Stomach (tissue), 9 donors: ENCODE measurements around the gene CARD16. TPM values are rescaled to one million over a fixed set of nuclear protein-coding genes. Genes with fewer than 3 reads are reported as not detected.

Experiments
- DNase-seq, 2 donors: peaks; one replicate each; pipeline versions ENCODE4 v3.0.0 to v3.0.0-alpha.2; 2013 to 2019
- H3K27ac ChIP-seq, 5 donors: fragments of 200-600 bp in 4 of 5; sonication (generic) in 4 of 5; one replicate each; pipeline ENCODE4 v1.5.1; 2013 to 2019; ENCODE audit warnings: mild to moderate bottlenecking in 1 of 5, moderate library complexity in 1 of 5
- H3K27me3 ChIP-seq, 3 donors: fragments of 200-600 bp; sonication (generic); one replicate each; pipeline ENCODE4 v1.5.1; 2017 to 2019; ENCODE audit warnings: mixed run types in 1 of 3
- H3K36me3 ChIP-seq, 4 donors: fragments of 200-600 bp; sonication (generic); 1 replicate in 3 of 4; 2 replicates in 1 of 4; pipeline ENCODE4 v1.5.1; 2016 to 2019
- H3K4me1 ChIP-seq, 4 donors: fragments of 200-600 bp; sonication (generic); one replicate each; pipeline ENCODE4 v1.5.1; 2016 to 2019
- H3K4me3 ChIP-seq, 4 donors: fragments of 200-600 bp; sonication (generic) in 3 of 4; one replicate each; pipeline ENCODE4 v1.5.1; 2016 to 2019; ENCODE audit warnings: mild to moderate bottlenecking in 1 of 4
- H3K9me3 ChIP-seq, 4 donors: fragments of 200-600 bp; sonication (generic); one replicate each; pipeline ENCODE4 v1.5.1; 2016 to 2019
- EP300 ChIP-seq: sonication (generic); formaldehyde crosslinking; IDR thresholded peaks from one replicate; pipeline ENCODE4 v1.6.1; 2017; ENCODE audit warnings: antibody characterized with exemption
- POLR2A ChIP-seq, 4 donors: fragments of 450-650 bp; IDR thresholded peaks; one replicate each; pipeline ENCODE4 v1.6.1; 2016; ENCODE audit warnings: antibody characterized with exemption in 4 of 4, control low read depth in 2 of 4, mild to moderate bottlenecking in 1 of 4, moderate library complexity in 1 of 4
- POLR2AphosphoS5 ChIP-seq, 3 donors: sonication (generic); formaldehyde crosslinking; IDR thresholded peaks; one replicate each; pipeline ENCODE4 v1.6.1; 2016; ENCODE audit warnings: antibody characterized with exemption in 3 of 3
- WGBS, 5 donors: extraction: QIAGEN DNeasy Blood & Tissue Kit in 3 of 5; methylation state at CpG; one replicate each; pipeline versions ENCODE4 v1.1.5 to v1.1.7; 2013 to 2018; 5-methylcytosine and 5-hydroxymethylcytosine counted together
- intact Hi-C: fragments of 100-400 bp; cut with DNase I; formaldehyde crosslinking; loops from one replicate; pipeline ENCODE4 v1.15.1; 2023; ENCODE audit warnings: low total_unique reads
- polyA plus RNA-seq, 3 donors: library from polyadenylated mRNA; stranded (reverse); fragments of 200-250 nt; gene quantifications; one replicate each; pipeline ENCODE4 v1.2.3, GENCODE V29; 2013
- total RNA-seq, 5 donors: library from RNA; depleted of rRNA; stranded (reverse); fragments of >200 nt; gene quantifications; one replicate each; pipeline versions ENCODE4 v1.1.0 to v1.2.3, GENCODE V29; 2014 to 2016
- TF ChIP-seq, protein P1 (sequence below), 7 experiments: fragments of 450-650 bp in 4 of 7; fragments of 200-600 bp in 3 of 7; sonication (generic) in 3 of 7; IDR thresholded peaks; one replicate each; pipeline ENCODE4 v1.5.1; 2016 to 2019; ENCODE audit warnings: antibody characterized with exemption in 7 of 7, control low read depth in 2 of 7, mild to moderate bottlenecking in 1 of 7
- donor health status: healthy with polysubstance abuse.
- donor health status: Bipolar disorder and iron deficiency.
- donor health status: healthy.

Gene CARD16
- total and polyA plus RNA-seq, 8 donors = 6.6 to 68.3 (median 52.0) TPM; not detected in 3

GRCh38 chr11:105000167-105000566 lies 45.0 kb downstream of the CARD16 start:
- Histone ChIP-seq H3K4me3 (no peak overlapping the region), H3K27me3 (no peaks in the 10 kb centered on the region), H3K27ac (no peak overlapping the region), H3K36me3 (no peaks in the 10 kb centered on the region), H3K4me1 (no peaks in the 10 kb centered on the region), H3K9me3 (no peaks in the 10 kb centered on the region)
- TF ChIP-seq EP300 (no peak), POLR2AphosphoS5 (IDR thresholded peaks at IDR 0.05) (no peak), POLR2A (IDR thresholded peaks at IDR 0.05) (no peak)
- TF ChIP-seq, protein P1, sequence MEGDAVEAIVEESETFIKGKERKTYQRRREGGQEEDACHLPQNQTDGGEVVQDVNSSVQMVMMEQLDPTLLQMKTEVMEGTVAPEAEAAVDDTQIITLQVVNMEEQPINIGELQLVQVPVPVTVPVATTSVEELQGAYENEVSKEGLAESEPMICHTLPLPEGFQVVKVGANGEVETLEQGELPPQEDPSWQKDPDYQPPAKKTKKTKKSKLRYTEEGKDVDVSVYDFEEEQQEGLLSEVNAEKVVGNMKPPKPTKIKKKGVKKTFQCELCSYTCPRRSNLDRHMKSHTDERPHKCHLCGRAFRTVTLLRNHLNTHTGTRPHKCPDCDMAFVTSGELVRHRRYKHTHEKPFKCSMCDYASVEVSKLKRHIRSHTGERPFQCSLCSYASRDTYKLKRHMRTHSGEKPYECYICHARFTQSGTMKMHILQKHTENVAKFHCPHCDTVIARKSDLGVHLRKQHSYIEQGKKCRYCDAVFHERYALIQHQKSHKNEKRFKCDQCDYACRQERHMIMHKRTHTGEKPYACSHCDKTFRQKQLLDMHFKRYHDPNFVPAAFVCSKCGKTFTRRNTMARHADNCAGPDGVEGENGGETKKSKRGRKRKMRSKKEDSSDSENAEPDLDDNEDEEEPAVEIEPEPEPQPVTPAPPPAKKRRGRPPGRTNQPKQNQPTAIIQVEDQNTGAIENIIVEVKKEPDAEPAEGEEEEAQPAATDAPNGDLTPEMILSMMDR (IDR thresholded peaks at IDR 0.05) = no peak
- WGBS, 5 donors = 85 to 93% (median 92%) methylated on average over 5 of the region's 5 CpGs
- DNase-seq = no peak
- intact Hi-C loops = no loop called here

DNA sequence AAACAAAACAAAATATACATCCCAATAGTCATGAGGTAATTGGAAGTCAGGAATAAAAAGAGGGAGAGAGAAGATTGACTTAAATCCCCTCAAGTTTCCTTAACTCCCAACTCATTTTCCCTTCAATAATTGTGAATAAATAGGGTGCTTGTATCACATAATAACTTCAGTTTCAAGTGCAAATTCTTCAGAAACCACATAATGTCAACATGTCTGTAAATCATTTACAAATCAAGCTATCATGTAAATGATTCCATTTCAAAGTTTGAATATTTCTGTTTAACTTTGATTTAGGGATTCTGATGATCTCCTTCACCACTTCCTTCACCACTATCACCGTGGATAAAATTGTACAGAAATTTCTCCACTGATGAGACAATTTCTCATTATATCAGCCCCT lies 45.4 kb downstream of the CARD16 start:
- H3K36me3 ChIP-seq = no peaks in the 10 kb centered on the region
- intact Hi-C loops = no loop called here
- TF ChIP-seq POLR2AphosphoS5 (IDR thresholded peaks at IDR 0.05) (no peak), EP300 (no peak), POLR2A (IDR thresholded peaks at IDR 0.05) (no peak)
- TF ChIP-seq, protein P1 (IDR thresholded peaks at IDR 0.05) = no peak
- no peak overlapping the region for H3K4me3 ChIP-seq
- H3K27ac ChIP-seq = no peak overlapping the region
- no peaks in the 10 kb centered on the region for H3K4me1 ChIP-seq
- no peaks in the 10 kb centered on the region for H3K27me3 ChIP-seq
- no peak for DNase-seq
- H3K9me3 ChIP-seq = no peaks in the 10 kb centered on the region
- 26 to 50% (median 40%) methylated on average over 1 of the region's 1 CpG for WGBS, 5 donors

DNA sequence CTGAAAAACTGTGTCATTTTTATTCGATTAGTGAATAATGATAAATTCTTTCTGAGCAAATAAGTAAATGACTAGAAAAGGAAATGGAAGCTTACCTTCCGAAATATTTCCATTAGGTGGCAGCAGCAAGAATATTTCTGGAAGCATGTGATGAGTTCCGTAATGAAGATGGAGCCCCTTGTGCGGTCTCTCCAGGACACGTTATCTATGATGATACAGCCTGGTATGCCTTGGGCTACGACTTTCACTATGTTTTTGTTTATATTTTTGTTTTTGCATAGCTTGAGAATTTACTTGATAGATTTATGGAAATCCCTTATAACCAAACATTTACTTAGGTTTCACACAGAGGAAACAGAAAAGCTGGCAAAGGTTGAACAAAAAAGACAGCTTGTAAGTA lies 47.8 kb downstream of the CARD16 start:
- intact Hi-C loops = no loop called here
- 51 to 62% (median 55%) methylated on average over 6 of the region's 6 CpGs for WGBS, 5 donors
- no peak for TF ChIP-seq POLR2AphosphoS5 (IDR thresholded peaks at IDR 0.05)
- TF ChIP-seq EP300 = no peak
- TF ChIP-seq POLR2A (IDR thresholded peaks at IDR 0.05) = no peak
- TF ChIP-seq, protein P1 (IDR thresholded peaks at IDR 0.05) = no peak
- Histone ChIP-seq H3K36me3 (no peaks in the 10 kb centered on the region), H3K27me3 (no peaks in the 10 kb centered on the region), H3K4me3 (no peak overlapping the region), H3K27ac (no peak overlapping the region), H3K4me1 (no peaks in the 10 kb centered on the region), H3K9me3 (no peaks in the 10 kb centered on the region)
- DNase-seq = no peak

- Histone ChIP-seq H3K9me3 (no peaks in the 10 kb centered on the region), H3K4me3 (no peak overlapping the region), H3K27ac (no peak overlapping the region), H3K36me3 (no peaks in the 10 kb centered on the region), H3K27me3 (no peaks in the 10 kb centered on the region), H3K4me1 (no peaks in the 10 kb centered on the region)
- peak in 1 of 2 donors; percentile 10 for DNase-seq
- TF ChIP-seq EP300 = no peak
- no peak for TF ChIP-seq POLR2A (IDR thresholded peaks at IDR 0.05)
- TF ChIP-seq, protein P1 (IDR thresholded peaks at IDR 0.05) = no peak
- TF ChIP-seq POLR2AphosphoS5 (IDR thresholded peaks at IDR 0.05) = no peak
- 42 to 67% (median 44%) methylated on average over 2 of the region's 2 CpGs for WGBS, 5 donors
- intact Hi-C loops = no loop called here
These were observed 50.1 kb downstream of the CARD16 start for GRCh38 chr11:104995001-104995408.
